Esophagus squamous epithelium (tissue), 5 donors: Measurements from ENCODE around the gene MATN3. TPM values are rescaled to one million over a fixed set of nuclear protein-coding genes. Genes with fewer than 3 reads are reported as not detected.

Experiments
- DNase-seq: peaks from one replicate; lab custom pipeline; 2025; lab: John Stamatoyannopoulos, UW
- H3K27ac ChIP-seq, 4 donors: fragments of 200-600 bp; sonication (generic); one replicate each; pipeline ENCODE4 v1.5.1; 2016 to 2019; ENCODE audit warnings: mild to moderate bottlenecking in 1 of 4
- H3K27me3 ChIP-seq, 4 donors: fragments of 200-600 bp; sonication (generic); 1 replicate in 3 of 4; 2 replicates in 1 of 4; pipeline versions ENCODE4 v1.5.1 to v1.6.0; 2017 to 2021; ENCODE audit warnings: antibody characterized with exemption in 1 of 4
- H3K36me3 ChIP-seq, 3 donors: fragments of 200-600 bp; sonication (generic); one replicate each; pipeline ENCODE4 v1.5.1; 2016 to 2019
- H3K4me1 ChIP-seq, 3 donors: fragments of 200-600 bp; sonication (generic); one replicate each; pipeline ENCODE4 v1.5.1; 2017 to 2019
- H3K4me3 ChIP-seq, 4 donors: fragments of 200-600 bp; sonication (generic); 1 replicate in 3 of 4; 2 replicates in 1 of 4; pipeline ENCODE4 v1.5.1; 2016 to 2019; ENCODE audit warnings: mild to moderate bottlenecking in 2 of 4, moderate library complexity in 1 of 4
- H3K9me3 ChIP-seq, 3 donors: fragments of 200-600 bp; sonication (generic); one replicate each; pipeline ENCODE4 v1.5.1; 2016 to 2019
- POLR2A ChIP-seq, 4 donors: fragments of 450-650 bp; IDR thresholded peaks; one replicate each; pipeline ENCODE4 v1.6.1; 2017; ENCODE audit warnings: antibody characterized with exemption in 4 of 4, mild to moderate bottlenecking in 4 of 4, moderate library complexity in 3 of 4
- WGBS, 2 donors: methylation state at CpG; one replicate each; pipeline ENCODE4 v1.1.5; 2018; 5-methylcytosine and 5-hydroxymethylcytosine counted together
- intact Hi-C: fragments of 100-400 bp; cut with DNase I; formaldehyde crosslinking; loops from one replicate; pipeline ENCODE4 v1.15.0; 2022
- total RNA-seq, 4 donors: library from RNA; depleted of rRNA; stranded (reverse); fragments of >200 nt; gene quantifications; one replicate each; pipeline ENCODE4 v1.1.0, GENCODE V29; 2016
- TF ChIP-seq, protein P1 (sequence below), 6 experiments: fragments of 450-650 bp in 4 of 6; fragments of 200-600 bp in 2 of 6; sonication (generic) in 2 of 6; IDR thresholded peaks; one replicate each; pipeline ENCODE4 v1.5.1; 2016 to 2019; ENCODE audit warnings: antibody characterized with exemption in 6 of 6, mild to moderate bottlenecking in 4 of 6, moderate library complexity in 4 of 6
- donor health status: DM: yes; HTN: yes; CAD: no.

MATN3 gene
- total RNA-seq, 4 donors from 2014 or later = 0.45 to 1.3 (median 0.92) TPM; not detected in 1

DNA sequence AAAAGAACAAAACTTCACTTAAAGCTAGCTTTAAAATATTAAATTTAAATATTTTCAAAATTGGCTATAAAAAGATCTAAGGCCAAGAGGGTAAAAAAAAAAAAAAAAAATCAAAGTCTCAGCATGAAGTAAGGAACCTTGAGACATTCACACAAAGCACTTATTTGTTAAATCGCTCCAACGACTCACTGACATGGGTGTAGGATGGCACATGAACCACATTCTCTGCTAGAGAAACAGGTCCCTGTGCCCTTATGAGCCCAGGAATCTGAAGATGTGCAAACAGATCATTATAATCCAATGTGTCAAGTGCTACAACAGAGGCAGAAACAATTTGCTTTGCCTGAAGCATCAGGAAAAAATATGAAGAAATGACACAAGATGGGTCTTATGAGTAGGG is 25.2 kb upstream of the MATN3 start:
- peaks cover 0 to 40% (median 4%) of the 10 kb centered on the region in 3 donors for H3K4me1 ChIP-seq
- peaks cover 29 to 85% (median 30%) of the 10 kb centered on the region in 3 donors for H3K36me3 ChIP-seq

GRCh38 chr2:20035955-20036666 is 23.6 kb upstream of the MATN3 start:
- WGBS, 2 donors = 76% methylated on average over 4 of the region's 4 CpGs
- Histone ChIP-seq H3K27me3 (no peaks in the 10 kb centered on the region), H3K4me3 (no peak overlapping the region), H3K27ac (no peak overlapping the region), H3K9me3 (no peaks in the 10 kb centered on the region), H3K36me3 (peaks cover 29 to 97% (median 33%) of the 10 kb centered on the region in 3 donors), H3K4me1 (peaks cover 0 to 24% (median 0%) of the 10 kb centered on the region in 3 donors)
- no peak for DNase-seq
- no peak for TF ChIP-seq POLR2A (IDR thresholded peaks at IDR 0.05)
- intact Hi-C loops = no loop called here

More for the DNA sequence above, 25.2 kb upstream of the MATN3 start:
- Histone ChIP-seq H3K4me3 (no peak overlapping the region), H3K27ac (no peak overlapping the region), H3K27me3 (no peaks in the 10 kb centered on the region), H3K9me3 (no peaks in the 10 kb centered on the region)
- TF ChIP-seq, protein P1, sequence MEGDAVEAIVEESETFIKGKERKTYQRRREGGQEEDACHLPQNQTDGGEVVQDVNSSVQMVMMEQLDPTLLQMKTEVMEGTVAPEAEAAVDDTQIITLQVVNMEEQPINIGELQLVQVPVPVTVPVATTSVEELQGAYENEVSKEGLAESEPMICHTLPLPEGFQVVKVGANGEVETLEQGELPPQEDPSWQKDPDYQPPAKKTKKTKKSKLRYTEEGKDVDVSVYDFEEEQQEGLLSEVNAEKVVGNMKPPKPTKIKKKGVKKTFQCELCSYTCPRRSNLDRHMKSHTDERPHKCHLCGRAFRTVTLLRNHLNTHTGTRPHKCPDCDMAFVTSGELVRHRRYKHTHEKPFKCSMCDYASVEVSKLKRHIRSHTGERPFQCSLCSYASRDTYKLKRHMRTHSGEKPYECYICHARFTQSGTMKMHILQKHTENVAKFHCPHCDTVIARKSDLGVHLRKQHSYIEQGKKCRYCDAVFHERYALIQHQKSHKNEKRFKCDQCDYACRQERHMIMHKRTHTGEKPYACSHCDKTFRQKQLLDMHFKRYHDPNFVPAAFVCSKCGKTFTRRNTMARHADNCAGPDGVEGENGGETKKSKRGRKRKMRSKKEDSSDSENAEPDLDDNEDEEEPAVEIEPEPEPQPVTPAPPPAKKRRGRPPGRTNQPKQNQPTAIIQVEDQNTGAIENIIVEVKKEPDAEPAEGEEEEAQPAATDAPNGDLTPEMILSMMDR (IDR thresholded peaks at IDR 0.05) = no peak
- no peak for TF ChIP-seq POLR2A (IDR thresholded peaks at IDR 0.05)
- intact Hi-C loops = no loop called here
- 66 to 86% methylated on average over 2 of the region's 2 CpGs for WGBS, 2 donors
- no peak for DNase-seq

DNA sequence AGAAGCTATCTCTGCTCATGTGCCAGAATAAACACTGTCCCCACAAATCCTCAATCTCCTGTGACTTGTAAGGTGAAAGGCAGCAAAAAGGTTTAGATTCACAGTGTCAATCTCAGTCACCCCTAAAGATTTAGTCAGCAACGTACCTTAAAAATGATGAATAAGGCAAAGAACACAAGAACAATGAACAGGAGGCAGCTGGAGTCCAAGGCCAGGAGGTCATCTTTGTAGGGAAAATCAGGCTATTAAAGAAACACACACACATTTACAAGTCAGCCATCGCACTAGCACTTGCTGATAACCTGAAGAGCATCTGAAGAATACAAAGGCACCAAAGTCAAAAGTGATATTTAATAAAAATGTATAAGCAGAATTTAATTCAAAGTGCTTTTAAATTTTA is 22.4 kb upstream of the MATN3 start:
- DNase-seq = no peak
- TF ChIP-seq, protein P1 (IDR thresholded peaks at IDR 0.05) = no peak
- no peak for TF ChIP-seq POLR2A (IDR thresholded peaks at IDR 0.05)
- intact Hi-C loops = no loop called here
- Histone ChIP-seq H3K9me3 (peaks cover 0 to 6% (median 0%) of the 10 kb centered on the region in 3 donors), H3K36me3 (peaks cover 25 to 100% (median 33%) of the 10 kb centered on the region in 3 donors), H3K27ac (no peak overlapping the region), H3K27me3 (no peaks in the 10 kb centered on the region), H3K4me3 (no peak overlapping the region), H3K4me1 (peaks cover 0 to 12% (median 0%) of the 10 kb centered on the region in 3 donors)
- WGBS, 2 donors = 65 to 70% methylated on average over 2 of the region's 2 CpGs

DNA sequence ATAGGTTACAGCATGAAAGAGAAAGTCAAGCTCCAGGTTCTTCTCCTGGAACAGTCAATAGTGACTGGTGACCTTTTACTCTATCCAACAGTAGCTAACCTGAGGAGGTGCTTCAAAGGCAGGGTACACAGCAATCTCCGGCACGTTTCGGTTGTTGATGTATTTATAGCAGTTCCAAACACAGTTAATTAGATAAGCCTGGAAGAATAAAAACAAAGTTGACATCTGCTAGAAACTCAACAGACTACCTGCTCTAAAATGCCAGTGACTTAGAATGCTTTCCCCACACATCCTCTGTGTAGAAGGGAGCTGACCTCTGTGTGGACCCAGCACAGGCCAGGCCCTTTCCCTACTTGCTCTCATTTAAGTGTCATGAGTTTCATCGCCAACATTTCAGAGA is 21.8 kb upstream of the MATN3 start:
- TF ChIP-seq POLR2A (IDR thresholded peaks at IDR 0.05) = no peak
- TF ChIP-seq, protein P1 (IDR thresholded peaks at IDR 0.05) = no peak
- WGBS, 2 donors = 92 to 93% methylated on average over 4 of the region's 4 CpGs
- no peak overlapping the region for H3K4me3 ChIP-seq
- no peak overlapping the region for H3K27ac ChIP-seq
- intact Hi-C loops = no loop called here
- DNase-seq = no peak
- peaks cover 0 to 12% (median 0%) of the 10 kb centered on the region in 3 donors for H3K4me1 ChIP-seq
- peaks cover 22 to 100% (median 33%) of the 10 kb centered on the region in 3 donors for H3K36me3 ChIP-seq
- H3K9me3 ChIP-seq = peaks cover 0 to 7% (median 0%) of the 10 kb centered on the region in 3 donors
- H3K27me3 ChIP-seq = no peaks in the 10 kb centered on the region

DNA sequence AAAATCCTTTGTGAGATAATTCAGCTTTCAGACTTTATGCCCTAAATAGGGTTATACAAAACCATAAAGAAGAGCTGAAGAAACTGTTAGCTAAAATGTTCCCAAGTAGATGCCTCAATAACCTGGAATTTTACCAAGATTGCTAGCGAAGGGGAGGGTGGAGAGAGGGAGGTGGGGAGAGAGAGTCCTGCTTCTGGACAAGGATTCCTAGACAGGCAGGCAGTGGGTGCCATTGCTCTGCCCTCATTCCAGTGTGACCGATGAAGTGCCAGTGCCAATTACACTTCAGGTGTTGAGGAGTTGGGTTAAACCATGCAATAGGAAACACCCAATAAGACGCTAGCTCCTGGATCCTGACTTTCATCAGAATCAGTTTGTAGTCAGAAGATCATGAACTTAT is 20.9 kb upstream of the MATN3 start:
- DNase-seq = no peak
- Histone ChIP-seq H3K36me3 (peaks cover 22 to 100% (median 29%) of the 10 kb centered on the region in 3 donors), H3K27ac (no peak overlapping the region), H3K4me3 (no peak overlapping the region), H3K4me1 (peaks cover 0 to 12% (median 0%) of the 10 kb centered on the region in 3 donors), H3K27me3 (no peaks in the 10 kb centered on the region), H3K9me3 (peaks cover 0 to 7% (median 0%) of the 10 kb centered on the region in 3 donors)
- intact Hi-C loops = no loop called here
- 85 to 100% methylated on average over 2 to 3 of the region's 3 CpGs for WGBS, 2 donors
- TF ChIP-seq POLR2A (IDR thresholded peaks at IDR 0.05) = no peak
- TF ChIP-seq, protein P1 (IDR thresholded peaks at IDR 0.05) = no peak
